ENCODE results near the gene C2CD4D. TPM values are rescaled to one million over a fixed set of nuclear protein-coding genes. Genes with fewer than 3 reads are reported as not detected.

Gene C2CD4D
- polyA plus RNA-seq, 4 donors: 0.46 to 0.62 TPM; not detected in 2

GRCh38 chr1:151790071-151790939, 49.3 kb downstream of the C2CD4D start, which contains the start of gene TDRKH:
Gene TDRKH (minus strand): TSS chr1:151790500. CDS start chr1:151783022, 7,478 bp downstream.
- peak within 1 kb of the TSS in 2 of 3 donors; percentile 39 to 64 for H3K27ac ChIP-seq (ENCODE audit: low read depth in 1 of 3, low read length in 2 of 3)
- H3K9me3 ChIP-seq (ENCODE audit: control insufficient read depth in 2 of 2, insufficient read depth in 1 of 2, low read depth in 1 of 2, low read length in 1 of 2): no peaks in the 10 kb centered on the region
- FAIRE-seq: peak; percentile 51

More at GRCh38 chr1:151790071-151790939, 49.3 kb downstream of the C2CD4D start, which contains the start of gene TDRKH:
- DNase-seq: peak; percentile 98 to 100
- H3K4me3 ChIP-seq (ENCODE audit: low read depth in 1 of 3, low read length in 3 of 3): peak within 1 kb of the TSS; percentile 77 to 88 (median 85)
- no peaks in the 10 kb centered on the region for H3K36me3 ChIP-seq (ENCODE audit: control insufficient read depth in 3 of 3, insufficient read depth in 2 of 3, low read depth in 1 of 3, low read length in 3 of 3)
- WGBS, 3 donors: 0 to 1% (median 0%) methylated on average over 49 to 58 of the region's 58 CpGs
- peaks cover 0 to 4% (median 0%) of the 10 kb centered on the region in 3 donors for H3K4me1 ChIP-seq (ENCODE audit: control insufficient read depth in 3 of 3, insufficient read depth in 2 of 3, low read depth in 1 of 3, low read length in 2 of 3)
- no peaks in the 10 kb centered on the region for H3K27me3 ChIP-seq (ENCODE audit: control insufficient read depth in 3 of 3, insufficient read depth in 3 of 3, low read length in 3 of 3)

Other genes with a start within 250 kb of the C2CD4D start
- gene SNX27, start 227.8 kb downstream of the C2CD4D start, polyA plus RNA-seq: 10 to 100 TPM in 1 of 4 donors, 1 to 10 TPM in 3; 4.3 to 19.2 (median 7.0) TPM
- 10 to 100 TPM in 1 of 4 donors, 1 to 10 TPM in 2, under 1 TPM in 1; 0.89 to 55.1 (median 4.0) TPM for gene CELF3, start 123.0 kb downstream of the C2CD4D start, polyA plus RNA-seq
- 10 to 100 TPM in 1 of 4 donors, 1 to 10 TPM in 1, not detected in 2; 1.6 to 14.8 TPM for gene RIIAD1, start 118.3 kb downstream of the C2CD4D start, polyA plus RNA-seq
- gene MRPL9, start 76.3 kb downstream of the C2CD4D start, polyA plus RNA-seq: 10 to 100 TPM; 49.0 to 62.1 (median 51.7) TPM
- 1 to 10 TPM in 3 of 4 donors, under 1 TPM in 1; 0.22 to 4.2 (median 2.4) TPM for gene TDRKH, start 49.3 kb downstream of the C2CD4D start, polyA plus RNA-seq
- gene LINGO4, start 34.4 kb downstream of the C2CD4D start, polyA plus RNA-seq: under 1 TPM in 2 of 4 donors, not detected in 2; 0.15 to 0.89 TPM
- 10 to 100 TPM in 3 of 4 donors, 1 to 10 TPM in 1; 5.4 to 15.2 (median 10.8) TPM for gene RORC, start 8.0 kb downstream of the C2CD4D start, polyA plus RNA-seq
- under 1 TPM in 1 of 4 donors, not detected in 3; 0.32 TPM for gene THEM5, start 13.9 kb upstream of the C2CD4D start, polyA plus RNA-seq
- 10 to 100 TPM in 2 of 4 donors, 1 to 10 TPM in 2; 5.7 to 36.3 (median 9.4) TPM for gene THEM4, start 69.7 kb upstream of the C2CD4D start, polyA plus RNA-seq
- gene S100A10, start 154.0 kb upstream of the C2CD4D start, polyA plus RNA-seq: 1,000 to 10,000 TPM in 2 of 4 donors, 100 to 1,000 TPM in 2; 547 to 1,355 (median 1,106) TPM
- 100 to 1,000 TPM; 237 to 551 (median 408) TPM for gene S100A11, start 197.2 kb upstream of the C2CD4D start, polyA plus RNA-seq
- not detected for gene TCHHL1, start 249.2 kb upstream of the C2CD4D start, polyA plus RNA-seq

Data from small intestine (tissue), 7 donors.